WTC11 (cell line): ENCODE results near the gene ZNF264. TPM values are rescaled to one million over a fixed set of nuclear protein-coding genes. Genes with fewer than 3 reads are reported as not detected.

ENCODE experiments used
- ATAC-seq: fragments of 200-7000 bp; cut with Tn5 transposase; 2 replicates; pipeline ENCODE4 v1.10.0; 2021; ENCODE audit warnings: mild to moderate bottlenecking, moderate library complexity
- CTCF ChIA-PET: fragments of 300-600 bp; sonication (Branson Sonifier 250); formaldehyde crosslinking; loops from one replicate; lab custom pipeline; 2021; ENCODE audit warnings: antibody characterized with exemption; lab: Charles Lee
- POLR2A ChIA-PET: fragments of 350-600 bp; sonication (Branson Sonifier 250); formaldehyde crosslinking; loops from one replicate; lab custom pipeline; 2021; ENCODE audit warnings: antibody characterized with exemption; lab: Charles Lee
- DNase-seq: peaks from one replicate; pipeline ENCODE4 v3.0.0; 2021; ENCODE audit warnings: low spot score
- H3K27ac Mint-ChIP-seq: 2 replicates; pipeline ENCODE4 v1.8.0; 2021; ENCODE audit warnings: mixed read lengths
- H3K27me3 Mint-ChIP-seq: 2 replicates; pipeline ENCODE4 v1.8.0; 2021; ENCODE audit warnings: low read depth, mild to moderate bottlenecking, moderate library complexity, mixed read lengths
- H3K36me3 Mint-ChIP-seq: 2 replicates; pipeline ENCODE4 v1.8.0; 2021; ENCODE audit warnings: mixed read lengths
- H3K4me1 Mint-ChIP-seq: 2 replicates; pipeline ENCODE4 v1.8.0; 2022; ENCODE audit warnings: mixed read lengths
- H3K4me3 Mint-ChIP-seq: 2 replicates; pipeline ENCODE4 v1.8.0; 2021; ENCODE audit warnings: mild to moderate bottlenecking, moderate library complexity, mixed read lengths
- H3K9me3 Mint-ChIP-seq: 2 replicates; pipeline ENCODE4 v1.8.0; 2021; ENCODE audit warnings: mixed read lengths
- ATF1 ChIP-seq: sonication (generic); formaldehyde crosslinking; IDR thresholded peaks from 2 replicates; pipeline ENCODE4 v1.8.1; 2023; ENCODE audit warnings: mild to moderate bottlenecking, moderate library complexity, missing genetic modification reagents
- ATF2 ChIP-seq: sonication (generic); formaldehyde crosslinking; IDR thresholded peaks from 2 replicates; pipeline ENCODE4 v1.8.1; 2022; ENCODE audit warnings: low read depth, missing genetic modification reagents, borderline replicate concordance
- ERG ChIP-seq: fragments of 250-450 bp; sonication (Bioruptor Pico); IDR thresholded peaks from 2 replicates; pipeline ENCODE4 v1.8.0; 2021; ENCODE audit warnings: mild to moderate bottlenecking
- IRF1 ChIP-seq: sonication (generic); formaldehyde crosslinking; IDR thresholded peaks from 2 replicates; pipeline ENCODE4 v1.8.0; 2023; ENCODE audit warnings: missing genetic modification reagents
- JUN ChIP-seq: sonication (generic); formaldehyde crosslinking; IDR thresholded peaks from 2 replicates; pipeline ENCODE4 v1.8.0; 2023; ENCODE audit warnings: mild to moderate bottlenecking, missing genetic modification reagents
- KAT7 ChIP-seq: sonication (generic); formaldehyde crosslinking; IDR thresholded peaks from 2 replicates; pipeline ENCODE4 v1.8.1; 2023; ENCODE audit warnings: missing genetic modification reagents, mild to moderate bottlenecking, borderline replicate concordance
- MAX ChIP-seq: sonication (generic); formaldehyde crosslinking; IDR thresholded peaks from 2 replicates; pipeline ENCODE4 v1.8.0; 2022; ENCODE audit warnings: mild to moderate bottlenecking, missing genetic modification reagents
- ZNF121 ChIP-seq: sonication (generic); formaldehyde crosslinking; IDR thresholded peaks from 2 replicates; pipeline ENCODE4 v1.8.0; 2023; ENCODE audit warnings: missing genetic modification reagents
- ZNF425 ChIP-seq: fragments of 250-450 bp; sonication (Bioruptor Pico); conservative IDR thresholded peaks from 2 replicates; pipeline ENCODE4 v1.9.0; 2021; ENCODE audit warnings: mild to moderate bottlenecking
- total RNA-seq: library from RNA; stranded (reverse); gene quantifications from 3 replicates; pipeline ENCODE4 v1.2.3, GENCODE V29; 2021

Gene ZNF264
- total RNA-seq, 1 experiment from 2014 or later: 27.0 TPM

GRCh38 chr19:57269515-57270250 lies 78.4 kb downstream of the ZNF264 start (continued):
- TF ChIP-seq ATF2 (CRISPR knock-in tag) (no peak), ZNF425 (CRISPR knock-in tag) (no peak), KAT7 (CRISPR knock-in tag) (no peak), ERG (CRISPR knock-in tag) (no peak), MAX (no peak), ATF1 (CRISPR knock-in tag) (no peak), IRF1 (CRISPR knock-in tag) (no peak)

- no peak overlapping the region for H3K27ac Mint-ChIP-seq
- no peaks in the 10 kb centered on the region; the same call in 1 of the 2 replicates for H3K27me3 Mint-ChIP-seq
- H3K36me3 Mint-ChIP-seq: no peaks in the 10 kb centered on the region
- H3K4me3 Mint-ChIP-seq: no peak overlapping the region
- ChIA-PET POLR2A (no interaction called here), CTCF (no interaction called here)
- DNase-seq: no peak
- peaks cover 6% of the 10 kb centered on the region for H3K4me1 Mint-ChIP-seq
- ATAC-seq: no peak
- no peak for TF ChIP-seq JUN (CRISPR knock-in tag)
- 0 out of 2 replicates have a peak, but pooled peaks have one; percentile 33 for TF ChIP-seq ZNF121 (CRISPR knock-in tag)
- no peaks in the 10 kb centered on the region for H3K9me3 Mint-ChIP-seq
Measured at GRCh38 chr19:57271280-57271679, 80.0 kb downstream of the ZNF264 start.

Other genes starting within 250 kb of the ZNF264 start
- not detected in 3 replicates for gene USP29, start 71.5 kb upstream of the ZNF264 start, total RNA-seq
- gene ZIM3, start 46.3 kb upstream of the ZNF264 start, total RNA-seq: not detected in 3 replicates
- not detected in 3 replicates for gene DUXA, start 24.0 kb upstream of the ZNF264 start, total RNA-seq
- 3.6 to 6.7 TPM (median 5.1 TPM) in 3 replicates for gene AURKC, start 39.5 kb downstream of the ZNF264 start, total RNA-seq
- 16.1 to 18.2 TPM (median 17.9 TPM) in 3 replicates for gene ZNF805, start 49.1 kb downstream of the ZNF264 start, total RNA-seq
- gene ZNF460, start 89.0 kb downstream of the ZNF264 start, total RNA-seq: 50.8 to 62.9 TPM (median 52.2 TPM) in 3 replicates
- gene ZNF543, start 129.0 kb downstream of the ZNF264 start, total RNA-seq: 8.3 to 8.9 TPM (median 8.4 TPM) in 3 replicates
- 10.4 to 11.0 TPM (median 10.8 TPM) in 3 replicates for gene ZNF304, start 159.8 kb downstream of the ZNF264 start, total RNA-seq
- gene TRAPPC2B, start 172.1 kb downstream of the ZNF264 start, total RNA-seq: 10.5 to 11.7 TPM (median 10.5 TPM) in 3 replicates
- gene ZNF547, start 172.1 kb downstream of the ZNF264 start, total RNA-seq: 2.3 to 2.7 TPM (median 2.4 TPM) in 3 replicates
- gene ZNF548, start 198.4 kb downstream of the ZNF264 start, total RNA-seq: 10.8 to 14.2 TPM (median 11.3 TPM) in 3 replicates
- 6.7 to 10.3 TPM (median 7.7 TPM) in 3 replicates for gene ZNF17, start 219.7 kb downstream of the ZNF264 start, total RNA-seq
- gene ZNF749, start 243.8 kb downstream of the ZNF264 start, total RNA-seq: 32.3 to 34.7 TPM (median 34.6 TPM) in 3 replicates